Measurements from ENCODE around the gene HEPHL1.

The HEPHL1 gene

GRCh38 chr11:94023856-94024255 is 2.7 kb downstream of the HEPHL1 start:
- DNase-seq: no peak

GRCh38 chr11:94024547-94024946 is 3.4 kb downstream of the HEPHL1 start:
- DNase-seq: no peak

- no peak for DNase-seq
Observed at GRCh38 chr11:94025690-94026394, 4.7 kb downstream of the HEPHL1 start.

GRCh38 chr11:94027210-94027609 is 6.1 kb downstream of the HEPHL1 start:
- no peak for DNase-seq

GRCh38 chr11:94028436-94028835 is 7.3 kb downstream of the HEPHL1 start:
- DNase-seq: no peak

- DNase-seq: no peak
Observed at GRCh38 chr11:94030059-94030458, 8.9 kb downstream of the HEPHL1 start.

GRCh38 chr11:94031625-94032024 is 10.5 kb downstream of the HEPHL1 start:
- no peak for DNase-seq

- no peak for DNase-seq
Observed at GRCh38 chr11:94032066-94032465, 10.9 kb downstream of the HEPHL1 start.

- DNase-seq: no peak
Observed at GRCh38 chr11:94032725-94033124, 11.6 kb downstream of the HEPHL1 start.

- DNase-seq: no peak
Observed at GRCh38 chr11:94034207-94034606, 13.1 kb downstream of the HEPHL1 start.

GRCh38 chr11:94036096-94036495 is 14.9 kb downstream of the HEPHL1 start:
- no peak for DNase-seq

- DNase-seq: no peak
Observed at GRCh38 chr11:94043241-94043640, 22.1 kb downstream of the HEPHL1 start.

- no peak for DNase-seq
Observed at GRCh38 chr11:94046796-94047195, 25.6 kb downstream of the HEPHL1 start.

- DNase-seq: no peak
Observed at GRCh38 chr11:94048032-94048709, 27.0 kb downstream of the HEPHL1 start.

- no peak for DNase-seq
Observed at GRCh38 chr11:94049351-94049750, 28.2 kb downstream of the HEPHL1 start.

GRCh38 chr11:94058630-94059029 is 37.5 kb downstream of the HEPHL1 start:
- DNase-seq: no peak

GRCh38 chr11:94059065-94059464 is 37.9 kb downstream of the HEPHL1 start:
- DNase-seq: no peak

- DNase-seq: no peak
Observed at GRCh38 chr11:94060401-94060800, 39.2 kb downstream of the HEPHL1 start.

GRCh38 chr11:94062360-94062759 is 41.2 kb downstream of the HEPHL1 start:
- DNase-seq: no peak

GRCh38 chr11:94066901-94067429 is 45.8 kb downstream of the HEPHL1 start:
- DNase-seq: no peak

GRCh38 chr11:94068764-94069163 is 47.6 kb downstream of the HEPHL1 start:
- no peak for DNase-seq

GRCh38 chr11:94077552-94078293 is 56.6 kb downstream of the HEPHL1 start:
- no peak for DNase-seq

- no peak for DNase-seq
Observed at GRCh38 chr11:94084164-94084563, 63.0 kb downstream of the HEPHL1 start.

- DNase-seq: no peak
Observed at GRCh38 chr11:94088906-94089305, 67.8 kb downstream of the HEPHL1 start.

Data from right hindlimb (tissue), 1 donor.